ENCODE data around the gene ATG4B.

DNA sequence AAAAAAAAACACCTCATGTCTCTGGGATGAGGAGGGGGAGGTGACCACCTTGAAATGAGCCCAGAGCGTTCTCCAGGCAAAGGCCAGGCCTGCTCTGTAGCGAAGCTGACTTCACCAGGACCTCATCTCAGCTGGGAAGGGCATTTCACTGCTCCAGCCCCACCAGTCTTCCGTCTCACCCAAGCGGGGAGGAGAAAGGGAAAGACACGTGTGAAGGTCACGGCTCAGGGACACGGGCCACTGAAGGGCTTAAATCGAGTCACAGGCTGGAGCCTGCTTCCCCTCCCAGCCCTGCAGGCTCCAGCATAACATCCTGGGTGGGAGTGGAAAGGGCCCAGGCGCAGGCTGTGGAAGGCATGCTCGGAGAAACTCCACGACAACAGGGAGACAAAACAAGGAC is 18.7 kb upstream of the ATG4B start:
- no peak for TF ChIP-seq TAF1 (IDR thresholded peaks at IDR 0.05; ENCODE audit: low read depth)
- TF ChIP-seq EGR1 (IDR thresholded peaks at IDR 0.05): no peak
- TF ChIP-seq REST (IDR thresholded peaks at IDR 0.05; ENCODE audit: low read depth): no peak
